ENCODE results near the gene TBX20.

Gene TBX20

DNA sequence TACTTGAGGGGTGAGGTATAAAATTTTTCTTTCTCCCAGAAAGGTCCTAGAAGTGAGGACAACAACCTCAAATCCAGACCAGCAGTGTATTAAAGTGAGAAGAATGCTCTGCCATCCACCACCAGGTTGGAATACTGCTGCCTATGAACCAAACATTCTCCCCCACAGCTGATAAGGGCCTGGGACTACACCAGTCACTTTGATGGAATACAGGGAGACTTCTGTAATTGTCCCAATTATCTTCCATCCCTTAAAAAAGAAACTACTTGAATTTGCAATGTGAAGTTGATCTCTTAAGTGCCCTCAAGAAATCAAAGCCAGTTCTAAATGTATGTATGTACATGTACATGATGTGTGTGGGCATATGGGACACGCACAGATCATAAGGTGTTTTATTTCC is 3.0 kb downstream of the TBX20 start:
- no peak for TF ChIP-seq TAF1 (IDR thresholded peaks at IDR 0.05; ENCODE audit: borderline replicate concordance, insufficient read depth, low read length)
- TF ChIP-seq FOXP2 (optimal IDR thresholded peaks at IDR 0.05; ENCODE audit: borderline replicate concordance, extremely low read depth, extremely low read length, insufficient read depth): no peak
- no peak for TF ChIP-seq REST (IDR thresholded peaks at IDR 0.05; ENCODE audit: insufficient read depth in 1 of 2, low read depth in 2 of 2, low read length in 2 of 2)
- TF ChIP-seq SIN3A (IDR thresholded peaks at IDR 0.05; ENCODE audit: borderline replicate concordance, insufficient read depth, low read length): no peak
- TF ChIP-seq POLR2AphosphoS5 (IDR thresholded peaks at IDR 0.05; ENCODE audit: low read depth, low read length): no peak

DNA sequence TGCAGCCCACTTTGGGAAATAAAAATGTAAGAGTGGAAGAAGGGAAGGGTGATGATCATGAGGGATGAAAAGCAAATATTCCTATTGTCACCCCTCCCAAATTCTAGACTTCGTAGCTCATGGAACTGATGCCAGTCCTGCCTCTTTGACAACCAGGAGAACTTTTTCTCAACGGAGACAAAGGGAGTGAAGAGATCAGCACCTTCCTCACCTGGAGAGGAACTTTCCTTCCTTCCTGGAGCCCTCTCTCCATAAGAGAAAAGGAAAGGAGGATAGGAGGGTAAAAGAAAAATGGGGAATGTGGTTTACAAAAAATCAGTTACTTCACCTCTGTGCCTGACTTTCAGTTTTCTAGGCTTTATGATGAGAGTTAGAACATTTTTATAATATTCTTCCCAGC is 3.4 kb downstream of the TBX20 start:
- no peak for TF ChIP-seq FOXP2 (optimal IDR thresholded peaks at IDR 0.05; ENCODE audit: borderline replicate concordance, extremely low read depth, extremely low read length, insufficient read depth)
- TF ChIP-seq REST (IDR thresholded peaks at IDR 0.05; ENCODE audit: insufficient read depth in 1 of 2, low read depth in 2 of 2, low read length in 2 of 2): no peak
- TF ChIP-seq TAF1 (IDR thresholded peaks at IDR 0.05; ENCODE audit: borderline replicate concordance, insufficient read depth, low read length): no peak
- no peak for TF ChIP-seq SIN3A (IDR thresholded peaks at IDR 0.05; ENCODE audit: borderline replicate concordance, insufficient read depth, low read length)

DNA sequence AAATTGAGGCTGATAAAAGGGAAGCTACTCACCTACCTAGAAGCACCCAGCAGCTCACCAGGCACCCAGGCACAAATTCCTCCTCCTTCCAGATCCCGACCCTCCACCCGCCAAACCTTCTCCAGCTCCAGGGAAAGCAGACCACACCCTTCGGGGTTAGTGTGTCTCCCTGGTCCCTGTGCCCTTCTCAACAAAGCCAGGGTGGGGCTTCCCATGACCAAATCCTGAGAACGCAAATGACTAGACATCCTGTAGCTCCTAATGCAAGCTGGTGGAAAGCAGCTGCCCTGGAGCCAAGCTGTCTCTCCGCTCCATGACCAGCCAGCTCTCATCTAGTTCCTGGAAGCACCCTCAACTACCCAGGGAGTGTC is 4.4 kb downstream of the TBX20 start:
- TF ChIP-seq SIN3A (IDR thresholded peaks at IDR 0.05; ENCODE audit: borderline replicate concordance, insufficient read depth, low read length) (no peak), FOXP2 (optimal IDR thresholded peaks at IDR 0.05; ENCODE audit: borderline replicate concordance, extremely low read depth, extremely low read length, insufficient read depth) (no peak), TAF1 (IDR thresholded peaks at IDR 0.05; ENCODE audit: borderline replicate concordance, insufficient read depth, low read length) (no peak), REST (IDR thresholded peaks at IDR 0.05; ENCODE audit: insufficient read depth in 1 of 2, low read depth in 2 of 2, low read length in 2 of 2) (no peak)

- no peak for TF ChIP-seq SIN3A (IDR thresholded peaks at IDR 0.05; ENCODE audit: borderline replicate concordance, insufficient read depth, low read length)
Measured at GRCh38 chr7:35248576-35249536, 5.0 kb downstream of the TBX20 start.

DNA sequence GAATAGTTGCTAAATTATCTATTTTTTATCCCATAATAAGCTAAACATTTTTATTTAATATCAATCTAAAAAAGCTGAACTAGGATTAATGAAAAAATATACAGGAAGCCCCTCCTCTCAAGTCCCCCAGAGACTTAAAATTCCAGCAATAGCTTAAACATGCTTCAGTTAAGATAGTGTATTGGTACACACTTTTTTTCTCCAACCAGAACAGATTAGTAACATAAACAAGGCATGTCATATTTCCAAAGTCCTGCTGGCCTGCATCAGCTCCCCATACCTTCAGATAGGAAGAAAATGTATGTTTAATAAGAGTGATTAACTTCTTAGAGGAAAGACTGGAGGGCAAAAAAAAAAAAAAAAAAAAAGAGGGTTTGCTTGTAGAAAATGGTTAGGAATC is 7.1 kb downstream of the TBX20 start:
- TF ChIP-seq POLR2AphosphoS5 (IDR thresholded peaks at IDR 0.05; ENCODE audit: low read depth, low read length) (no peak), REST (IDR thresholded peaks at IDR 0.05; ENCODE audit: insufficient read depth in 1 of 2, low read depth in 2 of 2, low read length in 2 of 2) (no peak), SIN3A (IDR thresholded peaks at IDR 0.05; ENCODE audit: borderline replicate concordance, insufficient read depth, low read length) (no peak)

All from PFSK-1 (cell line).